Measurements from ENCODE around the gene UACA. TPM values are rescaled to one million over a fixed set of nuclear protein-coding genes. Genes with fewer than 3 reads are reported as not detected.

The UACA gene
- total RNA-seq, 1 experiment from 2014 or later: 44.8 TPM

DNA sequence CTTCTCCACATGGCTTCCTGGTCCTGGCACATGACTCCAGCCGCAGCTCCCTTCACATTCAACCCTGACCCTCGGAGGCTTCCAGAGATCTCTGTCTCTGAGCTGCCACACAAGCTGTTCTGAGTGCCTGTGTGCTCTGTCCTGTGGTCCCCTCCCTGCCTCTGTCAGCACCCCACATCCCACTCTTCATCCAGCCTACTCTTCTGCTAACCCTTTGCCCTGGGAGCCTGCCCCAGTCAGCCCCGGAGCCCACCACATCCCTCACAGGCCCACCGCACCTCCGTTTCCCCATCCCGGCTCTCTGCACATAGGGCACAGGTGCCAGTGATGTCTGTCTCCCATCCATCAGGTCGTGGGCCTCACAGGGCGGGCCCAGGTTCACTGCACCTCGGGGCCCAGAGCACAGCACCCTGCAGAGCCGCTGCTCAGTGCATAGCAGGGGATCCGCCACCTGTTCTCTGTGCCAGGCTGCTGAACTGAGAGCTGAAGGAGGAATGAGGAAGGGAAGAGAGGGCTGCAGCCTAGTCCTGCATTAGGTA, 133.6 kb downstream of the UACA start (continued):
- TF ChIP-seq, protein P1, sequence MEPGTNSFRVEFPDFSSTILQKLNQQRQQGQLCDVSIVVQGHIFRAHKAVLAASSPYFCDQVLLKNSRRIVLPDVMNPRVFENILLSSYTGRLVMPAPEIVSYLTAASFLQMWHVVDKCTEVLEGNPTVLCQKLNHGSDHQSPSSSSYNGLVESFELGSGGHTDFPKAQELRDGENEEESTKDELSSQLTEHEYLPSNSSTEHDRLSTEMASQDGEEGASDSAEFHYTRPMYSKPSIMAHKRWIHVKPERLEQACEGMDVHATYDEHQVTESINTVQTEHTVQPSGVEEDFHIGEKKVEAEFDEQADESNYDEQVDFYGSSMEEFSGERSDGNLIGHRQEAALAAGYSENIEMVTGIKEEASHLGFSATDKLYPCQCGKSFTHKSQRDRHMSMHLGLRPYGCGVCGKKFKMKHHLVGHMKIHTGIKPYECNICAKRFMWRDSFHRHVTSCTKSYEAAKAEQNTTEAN (CRISPR knock-in tag; IDR thresholded peaks at IDR 0.05): no peak
- TF ChIP-seq ZBTB21 (CRISPR knock-in tag; IDR thresholded peaks at IDR 0.05; ENCODE audit: borderline replicate concordance) (no peak), MYBL2 (CRISPR knock-in tag; IDR thresholded peaks at IDR 0.05) (no peak)

DNA sequence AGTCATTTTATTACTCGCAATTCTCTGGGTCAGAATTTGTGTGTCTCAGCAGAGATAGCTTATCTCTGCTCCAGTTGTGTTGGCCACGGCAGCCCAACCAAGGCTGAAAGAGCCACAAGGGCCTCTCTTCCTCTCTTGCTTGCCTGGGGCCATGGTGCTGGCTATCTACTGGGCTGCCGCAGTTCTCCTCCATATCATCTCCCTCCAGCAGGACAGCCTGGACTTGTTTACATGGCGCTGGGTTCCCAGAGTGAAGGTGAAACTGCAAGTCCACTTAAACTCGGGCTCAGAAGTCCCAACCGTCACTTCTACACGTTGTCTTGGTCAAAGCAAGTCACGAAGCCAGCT, 134.8 kb downstream of the UACA start:
- H3K36me3 Mint-ChIP-seq: no peaks in the 10 kb centered on the region; the same call in 1 of the 2 replicates
- no peak overlapping the region; the same call in 1 of the 2 replicates for H3K27ac Mint-ChIP-seq
- peaks cover 2% of the 10 kb centered on the region; the same call in 1 of the 2 replicates for H3K27me3 Mint-ChIP-seq (ENCODE audit: low read depth)
- TF ChIP-seq CREB1 (CRISPR knock-in tag; IDR thresholded peaks at IDR 0.05) (no peak), FOXP1 (CRISPR knock-in tag; IDR thresholded peaks at IDR 0.05; ENCODE audit: borderline replicate concordance) (no peak), SP1 (CRISPR knock-in tag; conservative IDR thresholded peaks at IDR 0.05) (no peak), ATF1 (CRISPR knock-in tag; IDR thresholded peaks at IDR 0.05) (no peak), ESRRA (CRISPR knock-in tag; IDR thresholded peaks at IDR 0.05; ENCODE audit: borderline replicate concordance) (no peak)
- TF ChIP-seq, protein P2, sequence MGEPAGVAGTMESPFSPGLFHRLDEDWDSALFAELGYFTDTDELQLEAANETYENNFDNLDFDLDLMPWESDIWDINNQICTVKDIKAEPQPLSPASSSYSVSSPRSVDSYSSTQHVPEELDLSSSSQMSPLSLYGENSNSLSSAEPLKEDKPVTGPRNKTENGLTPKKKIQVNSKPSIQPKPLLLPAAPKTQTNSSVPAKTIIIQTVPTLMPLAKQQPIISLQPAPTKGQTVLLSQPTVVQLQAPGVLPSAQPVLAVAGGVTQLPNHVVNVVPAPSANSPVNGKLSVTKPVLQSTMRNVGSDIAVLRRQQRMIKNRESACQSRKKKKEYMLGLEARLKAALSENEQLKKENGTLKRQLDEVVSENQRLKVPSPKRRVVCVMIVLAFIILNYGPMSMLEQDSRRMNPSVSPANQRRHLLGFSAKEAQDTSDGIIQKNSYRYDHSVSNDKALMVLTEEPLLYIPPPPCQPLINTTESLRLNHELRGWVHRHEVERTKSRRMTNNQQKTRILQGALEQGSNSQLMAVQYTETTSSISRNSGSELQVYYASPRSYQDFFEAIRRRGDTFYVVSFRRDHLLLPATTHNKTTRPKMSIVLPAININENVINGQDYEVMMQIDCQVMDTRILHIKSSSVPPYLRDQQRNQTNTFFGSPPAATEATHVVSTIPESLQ (CRISPR knock-in tag; IDR thresholded peaks at IDR 0.05): no peak
- TF ChIP-seq, protein P3, sequence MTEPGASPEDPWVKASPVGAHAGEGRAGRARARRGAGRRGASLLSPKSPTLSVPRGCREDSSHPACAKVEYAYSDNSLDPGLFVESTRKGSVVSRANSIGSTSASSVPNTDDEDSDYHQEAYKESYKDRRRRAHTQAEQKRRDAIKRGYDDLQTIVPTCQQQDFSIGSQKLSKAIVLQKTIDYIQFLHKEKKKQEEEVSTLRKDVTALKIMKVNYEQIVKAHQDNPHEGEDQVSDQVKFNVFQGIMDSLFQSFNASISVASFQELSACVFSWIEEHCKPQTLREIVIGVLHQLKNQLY (CRISPR knock-in tag; IDR thresholded peaks at IDR 0.05): no peak
- TF ChIP-seq, protein P4, sequence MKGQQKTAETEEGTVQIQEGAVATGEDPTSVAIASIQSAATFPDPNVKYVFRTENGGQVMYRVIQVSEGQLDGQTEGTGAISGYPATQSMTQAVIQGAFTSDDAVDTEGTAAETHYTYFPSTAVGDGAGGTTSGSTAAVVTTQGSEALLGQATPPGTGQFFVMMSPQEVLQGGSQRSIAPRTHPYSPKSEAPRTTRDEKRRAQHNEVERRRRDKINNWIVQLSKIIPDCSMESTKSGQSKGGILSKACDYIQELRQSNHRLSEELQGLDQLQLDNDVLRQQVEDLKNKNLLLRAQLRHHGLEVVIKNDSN (CRISPR knock-in tag; IDR thresholded peaks at IDR 0.05): no peak
- TF ChIP-seq, protein P5, sequence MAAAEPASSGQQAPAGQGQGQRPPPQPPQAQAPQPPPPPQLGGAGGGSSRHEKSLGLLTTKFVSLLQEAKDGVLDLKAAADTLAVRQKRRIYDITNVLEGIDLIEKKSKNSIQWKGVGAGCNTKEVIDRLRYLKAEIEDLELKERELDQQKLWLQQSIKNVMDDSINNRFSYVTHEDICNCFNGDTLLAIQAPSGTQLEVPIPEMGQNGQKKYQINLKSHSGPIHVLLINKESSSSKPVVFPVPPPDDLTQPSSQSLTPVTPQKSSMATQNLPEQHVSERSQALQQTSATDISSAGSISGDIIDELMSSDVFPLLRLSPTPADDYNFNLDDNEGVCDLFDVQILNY (CRISPR knock-in tag; IDR thresholded peaks at IDR 0.05): no peak
- H3K4me3 Mint-ChIP-seq: no peak overlapping the region
- peaks cover 45% of the 10 kb centered on the region for H3K4me1 Mint-ChIP-seq
- H3K9me3 Mint-ChIP-seq: peaks cover 4% of the 10 kb centered on the region
- ATAC-seq (no peak), DNase-seq (ENCODE audit: low spot score) (no peak)
- ChIA-PET POLR2A (interaction anchor here (1.6 kb wide), 1 partner anchor 50 kb away, joined by 5 read pairs; no protein-coding TSS in a partner anchor), CTCF (interaction anchor here (0.6 to 1.2 kb wide), 3 partner anchors 17 to 183 kb away, joined by 4 read pairs; no protein-coding TSS in a partner anchor)

DNA sequence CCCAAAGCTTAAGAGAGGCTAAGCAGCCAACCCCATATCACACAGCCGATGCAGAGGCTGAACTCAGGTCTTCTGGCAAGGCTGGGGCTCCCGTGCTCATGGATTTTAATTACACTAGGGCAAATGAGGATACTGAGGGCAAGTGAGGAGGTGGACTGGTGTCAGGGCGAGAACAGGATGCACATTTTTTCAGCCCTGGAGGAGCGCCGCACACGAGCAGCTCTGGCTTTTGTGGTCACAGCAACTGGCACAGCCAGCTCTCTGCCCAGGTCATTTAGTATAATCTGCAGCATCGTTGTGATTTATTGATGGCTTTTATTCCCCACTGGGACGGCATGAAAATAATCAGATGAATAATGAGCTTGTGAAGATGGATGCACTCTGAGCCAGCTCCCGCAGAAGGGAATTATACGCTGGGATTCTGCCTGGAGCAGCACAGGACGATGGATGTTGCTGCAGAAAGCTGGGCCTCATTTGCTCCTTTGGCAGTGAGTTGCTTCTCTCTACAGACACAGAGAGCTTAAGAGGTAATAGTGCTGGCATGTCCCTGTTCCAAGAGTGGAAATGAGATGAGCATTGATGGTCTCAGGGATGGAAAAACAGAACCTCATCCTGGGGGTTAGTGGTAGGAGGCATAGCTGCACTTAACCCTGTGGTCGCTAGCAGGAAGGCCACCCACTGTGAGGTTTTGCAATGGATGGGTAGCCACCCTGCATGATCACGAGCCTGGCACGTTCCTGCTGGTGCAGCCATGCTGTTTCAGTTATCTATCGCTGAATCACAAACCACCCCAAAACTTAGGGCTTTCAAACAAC, 135.4 kb downstream of the UACA start:
- Mint-ChIP-seq H3K36me3 (no peaks in the 10 kb centered on the region; the same call in 1 of the 2 replicates), H3K27me3 (ENCODE audit: low read depth) (peaks cover 2% of the 10 kb centered on the region; the same call in 1 of the 2 replicates), H3K4me3 (no peak overlapping the region), H3K27ac (no peak overlapping the region), H3K9me3 (peaks cover 4% of the 10 kb centered on the region), H3K4me1 (peaks cover 39% of the 10 kb centered on the region)
- ATAC-seq (no peak; the same call in 1 of the 2 replicates), DNase-seq (ENCODE audit: low spot score) (peak; percentile 28)
- POLR2A ChIA-PET: interaction anchor here (1.6 kb wide), 1 partner anchor 49 kb away, joined by 5 read pairs; no protein-coding TSS in a partner anchor
- CTCF ChIA-PET: interaction anchor here (0.6 to 1.2 kb wide), 3 partner anchors 16 to 170 kb away, joined by 4 read pairs; no protein-coding TSS in a partner anchor
- TF ChIP-seq FOXP1 (CRISPR knock-in tag; IDR thresholded peaks at IDR 0.05; ENCODE audit: borderline replicate concordance) (no peak), TCF7 (CRISPR knock-in tag; IDR thresholded peaks at IDR 0.05; ENCODE audit: low read depth) (no peak)
- TF ChIP-seq, protein P6, sequence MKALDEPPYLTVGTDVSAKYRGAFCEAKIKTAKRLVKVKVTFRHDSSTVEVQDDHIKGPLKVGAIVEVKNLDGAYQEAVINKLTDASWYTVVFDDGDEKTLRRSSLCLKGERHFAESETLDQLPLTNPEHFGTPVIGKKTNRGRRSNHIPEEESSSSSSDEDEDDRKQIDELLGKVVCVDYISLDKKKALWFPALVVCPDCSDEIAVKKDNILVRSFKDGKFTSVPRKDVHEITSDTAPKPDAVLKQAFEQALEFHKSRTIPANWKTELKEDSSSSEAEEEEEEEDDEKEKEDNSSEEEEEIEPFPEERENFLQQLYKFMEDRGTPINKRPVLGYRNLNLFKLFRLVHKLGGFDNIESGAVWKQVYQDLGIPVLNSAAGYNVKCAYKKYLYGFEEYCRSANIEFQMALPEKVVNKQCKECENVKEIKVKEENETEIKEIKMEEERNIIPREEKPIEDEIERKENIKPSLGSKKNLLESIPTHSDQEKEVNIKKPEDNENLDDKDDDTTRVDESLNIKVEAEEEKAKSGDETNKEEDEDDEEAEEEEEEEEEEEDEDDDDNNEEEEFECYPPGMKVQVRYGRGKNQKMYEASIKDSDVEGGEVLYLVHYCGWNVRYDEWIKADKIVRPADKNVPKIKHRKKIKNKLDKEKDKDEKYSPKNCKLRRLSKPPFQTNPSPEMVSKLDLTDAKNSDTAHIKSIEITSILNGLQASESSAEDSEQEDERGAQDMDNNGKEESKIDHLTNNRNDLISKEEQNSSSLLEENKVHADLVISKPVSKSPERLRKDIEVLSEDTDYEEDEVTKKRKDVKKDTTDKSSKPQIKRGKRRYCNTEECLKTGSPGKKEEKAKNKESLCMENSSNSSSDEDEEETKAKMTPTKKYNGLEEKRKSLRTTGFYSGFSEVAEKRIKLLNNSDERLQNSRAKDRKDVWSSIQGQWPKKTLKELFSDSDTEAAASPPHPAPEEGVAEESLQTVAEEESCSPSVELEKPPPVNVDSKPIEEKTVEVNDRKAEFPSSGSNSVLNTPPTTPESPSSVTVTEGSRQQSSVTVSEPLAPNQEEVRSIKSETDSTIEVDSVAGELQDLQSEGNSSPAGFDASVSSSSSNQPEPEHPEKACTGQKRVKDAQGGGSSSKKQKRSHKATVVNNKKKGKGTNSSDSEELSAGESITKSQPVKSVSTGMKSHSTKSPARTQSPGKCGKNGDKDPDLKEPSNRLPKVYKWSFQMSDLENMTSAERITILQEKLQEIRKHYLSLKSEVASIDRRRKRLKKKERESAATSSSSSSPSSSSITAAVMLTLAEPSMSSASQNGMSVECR (CRISPR knock-in tag; IDR thresholded peaks at IDR 0.05; ENCODE audit: borderline replicate concordance): no peak
- TF ChIP-seq, protein P7, sequence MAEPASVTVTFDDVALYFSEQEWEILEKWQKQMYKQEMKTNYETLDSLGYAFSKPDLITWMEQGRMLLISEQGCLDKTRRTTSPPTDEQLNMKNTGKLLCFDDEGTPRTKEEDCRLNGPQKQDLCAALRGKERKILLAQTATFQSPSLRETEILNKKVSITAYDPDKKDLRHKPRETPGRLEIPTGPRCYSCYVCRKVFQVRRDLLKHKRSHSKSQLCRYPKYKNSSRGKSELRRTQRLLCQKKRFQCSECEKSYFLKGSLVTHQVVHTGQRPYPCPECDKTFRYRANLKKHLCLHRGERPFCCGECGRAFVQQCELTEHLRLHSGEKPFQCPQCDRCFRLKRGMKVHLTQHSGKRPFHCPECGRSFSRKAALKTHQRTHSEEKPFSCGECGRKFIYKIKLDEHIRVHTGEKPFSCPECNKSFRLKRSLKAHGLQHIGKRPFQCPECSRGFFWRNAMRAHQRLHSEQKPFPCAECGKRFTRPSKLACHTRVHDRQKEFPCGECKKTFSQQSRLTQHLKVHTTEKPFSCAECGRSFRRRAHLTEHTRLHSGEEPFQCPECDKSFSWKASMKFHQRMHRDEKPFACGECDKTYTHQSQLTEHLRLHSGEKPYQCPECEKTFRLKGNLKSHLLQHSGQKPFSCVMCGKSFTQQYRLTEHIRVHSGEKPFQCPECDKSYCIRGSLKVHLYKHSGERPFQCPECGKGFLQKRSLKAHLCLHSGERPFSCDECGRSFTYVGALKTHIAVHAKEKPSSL (CRISPR knock-in tag; conservative IDR thresholded peaks at IDR 0.05): no peak
